ENCODE measurements around the gene MRPL51. TPM values are rescaled to one million over a fixed set of nuclear protein-coding genes. Genes with fewer than 3 reads are reported as not detected.

The MRPL51 gene
- total RNA-seq, 1 experiment from 2014 or later: 265 TPM

GRCh38 chr12:6541371-6542165 is 48.5 kb upstream of the MRPL51 start:
- no peak for TF ChIP-seq SIN3A (IDR thresholded peaks at IDR 0.05; ENCODE audit: low read depth)
- TF ChIP-seq YY1 (IDR thresholded peaks at IDR 0.05; ENCODE audit: extremely low read depth, insufficient replicate concordance, low read depth, low read length): no peak
- no peak for TF ChIP-seq POLR2A (IDR thresholded peaks at IDR 0.05; ENCODE audit: borderline replicate concordance, extremely low read depth, insufficient read depth, insufficient read length)
- no peak for TF ChIP-seq ZBTB33 (IDR thresholded peaks at IDR 0.05; ENCODE audit: extremely low read depth, insufficient replicate concordance, low read length)
- TF ChIP-seq FOSL1 (IDR thresholded peaks at IDR 0.05; ENCODE audit: low read depth): no peak
- TF ChIP-seq EZH2 (IDR thresholded peaks at IDR 0.05): no peak
- no peak for TF ChIP-seq JUND (IDR thresholded peaks at IDR 0.05)
- TF ChIP-seq SP1 (IDR thresholded peaks at IDR 0.05; ENCODE audit: low read depth): no peak
- no peak for TF ChIP-seq REST (IDR thresholded peaks at IDR 0.05; ENCODE audit: low read depth)
- TF ChIP-seq ZNF274 (IDR thresholded peaks at IDR 0.05; ENCODE audit: low read depth, low read length): no peak
- TF ChIP-seq ELF1 (IDR thresholded peaks at IDR 0.05; ENCODE audit: borderline replicate concordance, low read depth): no peak
- no peak for TF ChIP-seq CBX3 (IDR thresholded peaks at IDR 0.05; ENCODE audit: low read depth)
- no peak for TF ChIP-seq CTCF (IDR thresholded peaks at IDR 0.05 in 2 of 3, conservative IDR thresholded peaks at IDR 0.05 in 1 of 3; ENCODE audit: borderline replicate concordance in 1 of 3, insufficient read depth in 1 of 3, low read depth in 2 of 3, low read length in 2 of 3)
- TF ChIP-seq TCF7L2 (IDR thresholded peaks at IDR 0.05; ENCODE audit: borderline replicate concordance, extremely low read depth, insufficient read depth, insufficient read length): no peak
- no peak for TF ChIP-seq EZH2phosphoT487 (IDR thresholded peaks at IDR 0.05; ENCODE audit: borderline replicate concordance)
- TF ChIP-seq SRF (IDR thresholded peaks at IDR 0.05; ENCODE audit: low read depth): no peak
- TF ChIP-seq CEBPB (IDR thresholded peaks at IDR 0.05; ENCODE audit: low read depth): no peak
- no peak for TF ChIP-seq MAX (IDR thresholded peaks at IDR 0.05)
- TF ChIP-seq RAD21 (IDR thresholded peaks at IDR 0.05; ENCODE audit: low read depth): no peak
- no peak for TF ChIP-seq EGR1 (IDR thresholded peaks at IDR 0.05; ENCODE audit: low read depth)
- peaks cover 7 to 13% of the 10 kb centered on the region in 2 experiments; a peak in 2 of 4 replicates for H3K36me3 ChIP-seq (ENCODE audit: control insufficient read depth in 1 of 2, insufficient read depth in 2 of 2, low read length in 2 of 2)
- H3K4me2 ChIP-seq (ENCODE audit: low read length): peak overlapping the region; percentile 94
- RAD21 ChIA-PET (ENCODE audit: low non-redundant PET in 1 of 2, low total read pairs in 2 of 2, uncharacterized antibody in 2 of 2, unreplicated experiment in 2 of 2): no interaction called here
- H3K9ac ChIP-seq (ENCODE audit: low read length): peak overlapping the region; percentile 52
- ATAC-seq (no peak), DNase-seq (ENCODE audit: low read depth, low spot score) (no peak)
- no peaks in the 10 kb centered on the region for H3K9me2 ChIP-seq (ENCODE audit: insufficient read depth)
- H3K4me3 ChIP-seq (replicated peaks in 1 of 2; ENCODE audit: low read depth in 1 of 2, low read length in 2 of 2): no peak overlapping the region
- H3K4me1 ChIP-seq (ENCODE audit: control insufficient read depth in 1 of 2, insufficient read depth in 2 of 2, low read length in 2 of 2): peaks cover 18 to 52% of the 10 kb centered on the region in 2 experiments
- H2AFZ ChIP-seq (ENCODE audit: low read depth, low read length, poor library complexity, severe bottlenecking): no peak overlapping the region
- peak overlapping the region; percentile 84 for H3K27ac ChIP-seq (ENCODE audit: low read depth, low read length)
- H3K9me3 ChIP-seq (ENCODE audit: control insufficient read depth in 1 of 2, insufficient read depth in 1 of 2, low read depth in 1 of 2, low read length in 2 of 2): no peaks in the 10 kb centered on the region
- H3K79me2 ChIP-seq (ENCODE audit: insufficient read depth, low read length): peaks cover 10% of the 10 kb centered on the region; the same call in 1 of the 2 replicates
- no TSS peak for BruUV-seq (replicated peaks)
- POLR2A ChIA-PET: interaction anchor here (0.6 to 1.2 kb wide), 2 partner anchors 11 to 178 kb away, joined by 3 read pairs; no protein-coding TSS in a partner anchor
- intact Hi-C loops (cut with micrococcal nuclease): no loop called here
- H3K27me3 ChIP-seq (ENCODE audit: insufficient read depth, low read length): no peaks in the 10 kb centered on the region
- CTCF ChIA-PET: interaction anchor here (1.0 to 2.6 kb wide), 3 partner anchors 11 to 157 kb away, joined by 3 to 10 read pairs (median 6); no protein-coding TSS in a partner anchor
- peaks cover 8% of the 10 kb centered on the region; the same call in 1 of the 2 replicates for H4K20me1 ChIP-seq (ENCODE audit: insufficient read depth)

All from HCT116 (cell line).